OCI-LY3 (cell line): ENCODE data around the gene LEMD3.

Experiments used
- H2AFZ ChIP-seq: fragments of 200-600, 300-600 bp; shearing (Covaris generic); 2 replicates; pipeline ENCODE4 v1.6.0; 2014; ENCODE audit warnings: antibody characterized with exemption, low read depth, low read length
- H3K27ac ChIP-seq: fragments of 200-600, 300-600 bp; sonication (generic); 2 replicates; pipeline ENCODE4 v1.5.1; 2014; ENCODE audit warnings: mild to moderate bottlenecking, low read length, moderate library complexity, mixed read lengths
- H3K27me3 ChIP-seq: fragments of 200-600, 300-600 bp; sonication (generic); 2 replicates; pipeline ENCODE4 v1.6.1; 2014; ENCODE audit warnings: low read depth, low read length, mixed read lengths
- H3K36me3 ChIP-seq: fragments of 200-600, 300-600 bp; sonication (generic); replicated peaks from 2 replicates; pipeline ENCODE3; 2014; ENCODE audit warnings: low read depth, low read length, mixed read lengths
- H3K4me1 ChIP-seq: fragments of 300-600, 200-600 bp; sonication (generic); 2 replicates; pipeline ENCODE4 v1.6.1; 2014; ENCODE audit warnings: low read length, mixed read lengths
- H3K4me2 ChIP-seq: fragments of 200-600, 300-600 bp; sonication (generic); 2 replicates; pipeline ENCODE4 v1.6.1; 2014; ENCODE audit warnings: low read length, mixed read lengths
- H3K4me3 ChIP-seq: fragments of 300-600, 200-600 bp; sonication (generic); 2 replicates; pipeline ENCODE4 v1.5.1; 2014; ENCODE audit warnings: antibody characterized with exemption, mild to moderate bottlenecking, low read length, moderate library complexity
- H3K79me2 ChIP-seq: fragments of 300-600, 200-600 bp; shearing (Covaris generic); 2 replicates; pipeline ENCODE4 v1.6.1; 2014; ENCODE audit warnings: mild to moderate bottlenecking, low read length, mixed read lengths
- H3K9ac ChIP-seq: fragments of 300-600, 200-600 bp; shearing (Covaris generic); 2 replicates; pipeline ENCODE4 v1.6.0; 2014; ENCODE audit warnings: mild to moderate bottlenecking, low read length, moderate library complexity
- H3K9me3 ChIP-seq: fragments of 200-600, 300-600 bp; shearing (Covaris generic); 2 replicates; pipeline ENCODE4 v1.6.1; 2014; ENCODE audit warnings: low read length, mixed read lengths; ENCODE audit not compliant: insufficient read depth
- H4K20me1 ChIP-seq: fragments of 200-600, 300-600 bp; sonication (generic); 2 replicates; pipeline ENCODE4 v1.6.1; 2016; ENCODE audit warnings: low read length, mixed read lengths; ENCODE audit not compliant: insufficient read depth
- EZH2phosphoT487 ChIP-seq: fragments of 200-600 bp; shearing (Covaris generic); IDR thresholded peaks from 2 replicates; pipeline ENCODE4 v1.6.1; 2018; ENCODE audit warnings: antibody characterized with exemption, mixed run types, low read depth
- TF ChIP-seq, protein P1 (sequence below): fragments of 200-600, 300-600 bp; sonication (generic); IDR thresholded peaks from 2 replicates; pipeline ENCODE4 v1.5.1; 2014; ENCODE audit warnings: antibody characterized with exemption, low read length, low read depth

The LEMD3 gene

DNA sequence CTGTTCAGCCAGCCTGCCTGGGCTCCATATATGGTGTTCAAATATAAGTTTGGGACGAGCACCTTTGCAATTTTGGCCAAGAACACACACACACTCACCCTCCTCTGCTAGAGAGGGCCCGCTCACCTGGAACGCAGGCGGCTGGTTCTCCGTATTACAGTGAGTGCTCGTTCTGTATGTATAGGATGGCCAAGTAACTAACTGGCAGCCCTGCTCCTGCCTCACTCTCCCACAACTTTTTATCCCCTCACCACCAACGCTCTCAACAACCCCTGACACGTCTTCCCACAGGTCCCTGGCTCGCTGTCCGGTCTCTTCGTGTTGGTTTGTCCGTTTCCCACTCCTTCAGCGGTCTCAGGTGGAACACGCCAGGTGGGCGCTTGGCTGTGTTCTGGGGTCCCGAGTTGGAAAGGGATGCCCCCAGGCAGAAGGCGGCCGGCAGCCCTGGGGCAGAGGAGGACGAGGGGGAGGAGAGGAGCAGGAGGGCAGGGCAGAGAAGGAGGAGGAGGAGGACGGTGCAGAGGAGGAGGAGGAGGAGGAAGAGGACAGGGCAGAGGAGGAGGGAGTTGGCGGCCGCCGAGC lies 108.7 kb downstream of the LEMD3 start:
- H3K4me2 ChIP-seq: peak overlapping the region; percentile 88
- H3K36me3 ChIP-seq: no peaks in the 10 kb centered on the region
- TF ChIP-seq EZH2phosphoT487: no peak
- TF ChIP-seq, protein P1, sequence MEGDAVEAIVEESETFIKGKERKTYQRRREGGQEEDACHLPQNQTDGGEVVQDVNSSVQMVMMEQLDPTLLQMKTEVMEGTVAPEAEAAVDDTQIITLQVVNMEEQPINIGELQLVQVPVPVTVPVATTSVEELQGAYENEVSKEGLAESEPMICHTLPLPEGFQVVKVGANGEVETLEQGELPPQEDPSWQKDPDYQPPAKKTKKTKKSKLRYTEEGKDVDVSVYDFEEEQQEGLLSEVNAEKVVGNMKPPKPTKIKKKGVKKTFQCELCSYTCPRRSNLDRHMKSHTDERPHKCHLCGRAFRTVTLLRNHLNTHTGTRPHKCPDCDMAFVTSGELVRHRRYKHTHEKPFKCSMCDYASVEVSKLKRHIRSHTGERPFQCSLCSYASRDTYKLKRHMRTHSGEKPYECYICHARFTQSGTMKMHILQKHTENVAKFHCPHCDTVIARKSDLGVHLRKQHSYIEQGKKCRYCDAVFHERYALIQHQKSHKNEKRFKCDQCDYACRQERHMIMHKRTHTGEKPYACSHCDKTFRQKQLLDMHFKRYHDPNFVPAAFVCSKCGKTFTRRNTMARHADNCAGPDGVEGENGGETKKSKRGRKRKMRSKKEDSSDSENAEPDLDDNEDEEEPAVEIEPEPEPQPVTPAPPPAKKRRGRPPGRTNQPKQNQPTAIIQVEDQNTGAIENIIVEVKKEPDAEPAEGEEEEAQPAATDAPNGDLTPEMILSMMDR: no peak
- peaks cover 4% of the 10 kb centered on the region for H3K4me1 ChIP-seq
- H2AFZ ChIP-seq: no peak overlapping the region
- H3K27ac ChIP-seq: no peak overlapping the region
- H3K27me3 ChIP-seq: no peaks in the 10 kb centered on the region
- H3K79me2 ChIP-seq: no peaks in the 10 kb centered on the region
- peak overlapping the region; percentile 87 for H3K4me3 ChIP-seq
- no peaks in the 10 kb centered on the region for H4K20me1 ChIP-seq
- no peak overlapping the region for H3K9ac ChIP-seq
- H3K9me3 ChIP-seq: no peaks in the 10 kb centered on the region

DNA sequence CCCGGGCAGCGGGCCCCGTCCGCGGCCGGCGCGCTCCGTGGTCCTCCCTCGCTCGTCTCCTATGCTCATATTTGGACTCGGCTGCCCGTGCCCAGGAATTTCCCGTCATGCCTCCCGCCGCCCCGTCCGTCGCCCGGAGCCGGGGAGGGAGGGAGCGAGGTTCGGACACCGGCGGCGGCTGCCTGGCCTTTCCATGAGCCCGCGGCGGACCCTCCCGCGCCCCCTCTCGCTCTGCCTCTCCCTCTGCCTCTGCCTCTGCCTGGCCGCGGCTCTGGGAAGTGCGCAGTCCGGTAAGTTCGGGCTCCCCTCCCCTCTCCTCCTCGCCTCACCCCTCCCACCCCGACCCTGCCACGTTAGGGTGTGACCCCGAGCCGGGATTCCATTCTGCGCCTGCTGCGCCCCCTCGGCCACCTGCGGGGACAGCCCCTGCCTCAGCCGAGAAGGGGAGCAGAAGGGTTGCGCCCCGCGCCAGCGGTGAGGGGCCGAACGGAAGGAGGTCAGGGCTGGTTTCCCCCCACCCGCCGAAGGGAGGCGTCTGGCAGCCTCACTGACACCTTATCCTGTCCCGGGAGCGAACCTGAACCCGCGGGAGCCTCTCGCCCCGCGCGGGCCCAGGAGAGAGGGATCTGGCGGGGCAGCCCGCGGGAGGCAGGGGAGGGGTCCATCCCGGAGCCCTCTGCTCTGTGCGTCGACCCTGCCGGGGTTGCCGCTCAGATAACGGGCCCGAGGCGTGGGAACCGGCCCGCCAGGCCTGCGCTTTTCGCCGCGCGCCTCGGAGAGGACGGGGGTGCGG lies 109.4 kb downstream of the LEMD3 start, which contains the start of gene MSRB3:
Gene MSRB3, plus strand, starts transcription at position 108 of the 793 bp plus-strand sequence. CDS start 29,897 bp downstream, outside the sequence.
- Histone ChIP-seq H3K4me2 (peak within 1 kb of the TSS; percentile 88), H3K4me3 (peak within 1 kb of the TSS; percentile 87), H3K36me3 (no peaks in the 10 kb centered on the region), H3K9ac (peak within 1 kb of the TSS; percentile 78), H3K4me1 (no peaks in the 10 kb centered on the region; the same call in 1 of the 2 replicates), H3K9me3 (no peaks in the 10 kb centered on the region), H3K27me3 (no peaks in the 10 kb centered on the region), H4K20me1 (no peaks in the 10 kb centered on the region), H3K27ac (no peak within 1 kb of the TSS), H3K79me2 (no peaks in the 10 kb centered on the region), H2AFZ (peak within 1 kb of the TSS; percentile 82)
- TF ChIP-seq, protein P1: no peak
- TF ChIP-seq EZH2phosphoT487: no peak

GRCh38 chr12:65279369-65280112 lies 110.2 kb downstream of the LEMD3 start:
- no peak overlapping the region for H3K27ac ChIP-seq
- H3K4me1 ChIP-seq: no peaks in the 10 kb centered on the region; the same call in 1 of the 2 replicates
- H3K36me3 ChIP-seq: no peaks in the 10 kb centered on the region
- no peaks in the 10 kb centered on the region for H3K27me3 ChIP-seq
- H3K4me3 ChIP-seq: peak overlapping the region; percentile 87
- H4K20me1 ChIP-seq: no peaks in the 10 kb centered on the region
- H3K79me2 ChIP-seq: no peaks in the 10 kb centered on the region
- peak overlapping the region; percentile 82 for H2AFZ ChIP-seq
- H3K9me3 ChIP-seq: no peaks in the 10 kb centered on the region
- H3K4me2 ChIP-seq: peak overlapping the region; percentile 88
- TF ChIP-seq, protein P1: no peak
- no peak for TF ChIP-seq EZH2phosphoT487
- peak overlapping the region; percentile 78 for H3K9ac ChIP-seq

GRCh38 chr12:65280306-65280705 lies 110.9 kb downstream of the LEMD3 start:
- Histone ChIP-seq H3K4me1 (no peaks in the 10 kb centered on the region; the same call in 1 of the 2 replicates), H3K27ac (no peak overlapping the region), H3K4me2 (peak overlapping the region; percentile 88; the same call in 1 of the 2 replicates)

More at GRCh38 chr12:65280306-65280705, 110.9 kb downstream of the LEMD3 start:
- H3K9me3 ChIP-seq: no peaks in the 10 kb centered on the region
- no peak overlapping the region for H3K9ac ChIP-seq
- H3K79me2 ChIP-seq: no peaks in the 10 kb centered on the region
- no peaks in the 10 kb centered on the region for H3K27me3 ChIP-seq
- H3K36me3 ChIP-seq: no peaks in the 10 kb centered on the region
- H2AFZ ChIP-seq: no peak overlapping the region
- H3K4me3 ChIP-seq: no peak overlapping the region
- H4K20me1 ChIP-seq: no peaks in the 10 kb centered on the region
- TF ChIP-seq, protein P1: no peak
- TF ChIP-seq EZH2phosphoT487: no peak
